GM04503 (cell line): ENCODE data around the gene USP24.
"Not testable (repeated sequence)": the region's sequence is repeated elsewhere in the genome, so short reads cannot be mapped to it uniquely, and the experiment has no call there.

Source experiments
- DNase-seq: peaks from one replicate; pipeline ENCODE4 v3.0.0-alpha.2; 2012; ENCODE audit warnings: low read depth

Gene USP24

DNA sequence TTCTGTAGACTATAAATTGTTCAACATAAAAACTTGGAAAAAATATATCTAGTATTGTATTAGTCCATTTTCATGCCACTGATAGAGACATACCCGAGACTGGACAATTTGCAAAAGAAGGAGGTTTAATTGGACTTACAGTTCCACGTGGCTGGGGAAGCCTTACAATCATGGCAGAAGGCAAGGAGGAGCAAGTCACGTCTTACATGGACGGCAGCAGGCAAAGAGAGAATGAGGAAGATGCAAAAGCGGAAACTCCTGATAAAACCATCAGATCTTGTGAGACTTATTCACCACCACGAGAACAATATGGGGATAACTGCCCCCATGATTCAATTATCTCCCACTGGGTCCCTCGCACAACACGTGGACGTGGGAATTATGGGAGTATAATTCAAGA lies 15.4 kb downstream of the USP24 start:
- DNase-seq = not testable (repeated sequence)

DNA sequence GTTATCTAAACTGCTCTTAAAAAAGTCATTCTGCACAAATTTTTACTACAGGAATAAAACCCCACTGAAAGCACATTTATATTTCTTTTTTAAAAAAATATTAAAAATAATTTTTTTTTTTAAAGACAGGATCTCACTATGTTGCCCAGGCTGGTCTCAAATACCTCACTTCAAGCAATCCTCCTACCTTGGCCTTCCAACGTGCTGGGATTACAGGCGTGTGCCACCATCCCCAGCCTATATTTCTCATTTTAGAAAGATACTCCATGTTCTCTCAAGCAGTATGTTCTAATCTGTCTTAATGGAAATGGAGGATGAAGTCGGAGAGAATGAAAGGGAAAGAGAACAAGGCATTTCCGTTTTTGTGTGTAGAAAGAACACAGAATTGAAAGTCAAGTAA lies 17.1 kb downstream of the USP24 start:
- no peak for DNase-seq

DNA sequence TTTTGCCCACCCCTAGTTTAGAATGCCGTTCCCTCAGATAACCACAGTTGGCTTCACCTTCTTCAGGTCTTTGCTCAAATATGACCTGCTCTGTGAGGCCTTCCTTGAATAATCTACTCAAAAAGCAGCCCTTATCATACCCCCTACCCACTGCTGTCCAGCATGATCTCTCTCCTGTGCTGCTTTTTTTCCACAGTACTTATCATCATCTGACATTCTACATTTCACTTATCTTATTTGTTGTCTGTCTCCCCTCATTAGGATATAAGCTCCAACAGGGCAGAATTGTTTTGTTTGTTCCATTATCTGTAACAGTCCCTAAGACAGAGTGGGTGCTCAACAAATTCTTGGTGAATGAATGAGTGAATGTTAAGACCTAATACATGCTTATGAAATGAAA lies 18.1 kb downstream of the USP24 start:
- no peak for DNase-seq

DNA sequence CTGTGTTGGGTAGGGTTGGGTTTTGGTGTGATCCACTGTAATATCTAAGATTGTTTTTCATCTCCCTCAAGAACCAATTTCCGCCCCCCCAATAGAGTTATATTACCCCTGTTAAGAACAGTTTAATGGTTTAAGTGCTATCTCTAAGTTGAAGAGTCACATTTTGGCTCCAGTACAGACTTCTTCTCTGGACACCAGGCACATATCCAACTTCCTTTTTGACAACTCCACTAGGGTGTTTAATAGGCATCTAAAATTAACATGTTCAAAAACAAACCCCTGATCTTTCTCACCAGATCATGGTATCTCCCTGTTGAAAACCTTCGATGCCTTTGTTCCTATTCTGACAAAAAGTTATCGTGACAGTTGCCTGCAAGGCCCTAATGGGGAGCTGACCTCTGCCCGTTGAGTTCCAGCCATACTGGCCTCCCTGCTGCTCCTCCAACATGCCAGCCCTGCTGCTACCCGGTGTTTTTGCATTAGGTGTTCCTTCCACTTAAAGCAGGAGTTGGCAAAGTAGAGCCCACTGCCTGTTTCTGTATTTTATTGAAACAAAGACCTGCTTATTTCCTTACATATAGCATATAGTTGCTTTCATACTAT lies 18.6 kb downstream of the USP24 start:
- no peak for DNase-seq

DNA sequence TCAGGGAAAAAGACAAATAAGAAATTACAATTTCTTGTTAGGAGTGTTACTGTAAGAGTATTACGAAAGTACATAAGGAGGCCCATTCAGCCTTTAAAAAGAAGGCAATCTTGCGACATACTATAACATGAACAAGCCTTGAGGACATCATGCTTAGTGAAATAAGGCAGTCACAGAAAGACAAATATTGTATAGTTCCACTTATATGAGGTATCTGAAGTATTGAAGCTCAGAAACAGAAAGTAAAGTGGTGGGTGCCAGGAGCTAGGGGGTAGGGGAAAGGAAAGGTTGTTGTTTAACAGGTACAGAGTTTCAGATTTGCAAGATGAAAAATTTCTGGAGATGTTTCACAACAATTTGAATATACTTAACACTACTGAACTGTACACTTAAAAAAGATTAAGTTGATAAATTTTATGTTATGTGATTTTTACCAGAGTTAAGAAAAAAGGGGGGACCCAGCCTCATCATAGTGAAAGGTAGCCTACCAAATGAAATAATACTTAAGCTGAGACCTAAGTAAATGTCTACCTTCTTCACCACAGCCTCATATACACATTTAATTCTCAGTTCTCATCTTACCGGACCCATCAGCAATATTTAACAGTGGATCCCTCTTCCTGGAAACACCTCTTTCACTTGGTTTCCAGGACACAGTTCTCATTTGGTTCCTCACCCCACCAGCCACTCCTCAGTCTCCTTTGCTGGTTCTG lies 19.5 kb downstream of the USP24 start:
- DNase-seq = peak; percentile 21

DNA sequence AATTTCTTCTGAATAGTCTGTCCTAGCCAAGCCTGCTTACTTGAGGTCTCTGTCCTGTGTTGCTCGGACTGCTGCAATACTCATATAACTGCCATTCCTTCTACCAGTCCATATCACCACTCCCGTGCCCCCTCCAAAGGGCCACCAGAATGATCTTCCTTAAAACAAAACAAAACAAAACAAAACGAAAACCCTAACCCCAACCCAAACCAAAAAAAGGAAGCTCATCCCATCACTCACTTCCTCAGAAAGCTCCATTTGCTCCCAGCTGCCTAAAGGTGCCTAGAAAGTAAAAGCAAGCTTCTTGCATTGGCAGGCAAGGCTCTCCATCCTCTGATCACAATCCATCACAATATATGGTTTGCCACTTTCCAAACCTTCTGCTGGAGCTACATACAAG lies 20.3 kb downstream of the USP24 start:
- no peak for DNase-seq

DNA sequence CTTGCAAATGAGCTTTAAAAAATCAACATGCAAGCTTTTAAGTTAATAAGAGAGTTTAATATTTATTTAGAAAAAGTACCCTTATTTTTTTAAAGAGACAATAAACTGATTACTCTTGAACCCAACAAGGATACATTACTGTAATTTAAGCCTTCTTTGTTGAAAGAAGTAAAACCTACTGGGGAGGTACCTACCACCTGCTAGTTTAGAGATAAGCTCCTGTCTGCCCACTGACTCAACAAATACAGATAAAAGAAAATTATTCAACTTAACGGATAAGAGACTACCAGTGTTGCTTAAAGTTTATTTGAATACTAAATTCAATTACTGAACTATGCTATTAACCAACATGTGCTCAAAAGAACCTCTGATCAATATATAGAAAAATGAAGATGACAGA lies 23.1 kb downstream of the USP24 start:
- DNase-seq = no peak

DNA sequence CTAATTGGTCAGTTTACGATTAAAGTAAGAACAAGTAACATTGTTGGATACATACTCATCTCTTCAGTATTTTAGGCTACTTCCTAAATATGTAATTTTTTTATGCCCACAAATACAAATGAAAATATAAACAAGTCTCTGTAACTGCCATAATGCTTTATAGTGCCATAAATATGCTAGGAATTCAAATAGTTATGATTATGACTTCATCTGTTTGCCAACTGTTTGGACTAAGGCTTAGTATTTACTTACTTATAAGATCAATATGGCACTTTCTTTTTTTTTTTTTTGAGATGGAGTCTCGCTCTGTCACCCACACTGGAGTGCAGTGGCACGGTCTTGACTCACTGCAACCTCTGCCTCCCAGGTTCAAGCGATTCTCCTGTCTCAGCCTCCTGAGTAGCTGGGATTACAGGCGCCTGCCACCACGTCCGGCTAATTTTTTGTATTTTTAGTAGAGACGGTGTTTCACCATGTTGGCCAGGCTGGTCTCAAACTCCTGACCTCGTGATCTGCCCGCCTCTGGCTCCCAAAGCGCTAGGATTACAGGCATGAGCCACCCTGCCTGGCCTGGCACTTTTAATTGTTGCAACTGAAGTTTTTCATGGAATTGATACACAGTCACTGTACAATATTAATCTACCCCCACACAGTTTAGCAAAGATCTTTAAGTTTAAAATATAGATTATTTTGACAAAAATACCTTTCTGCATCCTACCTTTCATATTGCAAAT lies 23.8 kb downstream of the USP24 start:
- peak; percentile 22 for DNase-seq

DNA sequence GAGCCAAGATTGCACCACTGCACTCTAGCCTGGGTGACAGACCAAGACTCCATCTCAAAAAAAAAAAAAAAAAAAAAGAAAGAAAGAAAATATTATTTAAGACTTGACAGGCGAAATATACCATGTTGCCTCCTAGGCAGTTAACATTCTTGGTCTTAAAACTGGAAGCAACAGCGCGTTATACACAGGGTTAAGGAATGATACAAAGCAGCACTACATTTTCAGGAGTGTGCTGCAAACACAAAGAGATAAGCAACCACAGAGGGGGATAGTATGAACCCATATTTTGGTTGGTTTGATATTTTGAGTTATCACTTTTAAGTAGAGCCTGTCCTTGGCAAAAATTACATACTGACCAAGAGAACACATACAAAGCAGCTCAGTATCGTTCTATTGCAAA lies 25.1 kb downstream of the USP24 start:
- DNase-seq = no peak

DNA sequence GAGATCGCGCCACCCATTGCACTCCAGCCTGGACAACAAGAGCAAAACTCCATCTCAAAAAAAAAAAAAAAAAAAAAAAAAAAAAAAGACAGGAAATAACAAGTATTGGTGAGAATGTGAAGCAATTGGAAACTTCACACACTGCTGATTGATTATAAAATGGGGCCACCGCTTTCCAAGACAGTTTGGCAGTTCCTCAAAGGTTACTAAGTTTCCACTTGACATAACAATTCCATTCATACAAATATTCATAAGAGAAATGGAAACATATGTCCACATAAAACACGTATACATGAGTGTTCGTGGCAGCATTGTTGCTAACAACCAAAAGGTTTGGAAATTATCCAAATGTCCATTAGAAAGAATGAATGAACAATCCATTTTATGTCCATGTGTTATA lies 26.3 kb downstream of the USP24 start:
- DNase-seq = no peak

DNA sequence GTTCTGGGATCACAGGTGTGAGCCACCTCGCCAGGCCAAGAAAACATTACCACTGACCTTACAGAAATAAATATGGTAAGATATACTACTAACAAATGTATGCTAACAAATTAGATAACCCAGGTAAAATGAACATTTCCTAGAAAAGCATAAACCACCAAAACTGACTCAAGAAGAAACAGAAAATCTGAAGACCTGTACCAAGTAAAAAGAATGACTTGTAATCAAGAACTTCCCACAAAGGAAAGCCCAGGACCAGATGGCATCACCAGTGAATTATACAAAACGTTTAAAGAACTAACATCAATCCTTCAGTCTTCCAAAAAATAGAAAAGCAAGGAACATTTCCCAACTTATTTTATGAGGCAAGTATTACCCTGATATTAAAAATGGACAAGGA lies 29.3 kb downstream of the USP24 start:
- no peak for DNase-seq

DNA sequence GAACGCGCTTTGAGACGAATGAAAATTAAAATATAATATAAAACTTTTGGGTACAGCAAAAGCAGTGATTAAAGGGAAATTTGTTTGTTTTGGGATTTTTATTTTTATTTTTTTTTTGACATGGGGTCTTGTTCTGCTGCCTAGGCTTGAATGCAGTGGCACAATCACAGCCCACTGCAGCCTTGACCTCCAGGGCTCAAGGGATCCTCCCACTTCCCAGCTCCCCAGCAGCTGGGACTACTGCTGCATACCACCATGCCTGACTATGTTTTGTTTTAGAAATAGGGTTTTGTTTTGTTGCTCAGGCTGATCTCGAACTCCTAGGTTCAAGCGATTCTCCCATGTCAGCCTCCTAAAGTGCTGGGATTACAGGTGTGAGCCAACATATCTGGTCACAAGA lies 30.3 kb downstream of the USP24 start:
- DNase-seq = no peak

DNA sequence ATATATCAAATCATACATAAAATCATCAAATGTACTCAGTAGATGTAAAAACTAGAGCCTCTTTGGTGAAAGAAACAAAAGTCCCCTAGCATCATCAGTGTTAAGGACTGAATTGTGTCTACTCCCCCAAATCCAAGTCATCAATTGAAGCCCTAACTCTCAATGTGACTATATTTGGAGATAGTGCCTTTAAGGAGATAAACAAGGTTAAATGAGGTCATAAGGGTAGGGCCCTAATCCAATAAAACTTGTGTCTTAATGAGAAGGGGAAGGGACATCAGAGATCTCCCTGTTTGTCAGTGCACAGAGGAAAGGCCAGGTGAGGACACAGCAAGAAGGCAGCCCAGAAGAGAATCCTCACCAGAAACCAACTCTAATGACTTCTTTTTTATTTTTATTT lies 33.5 kb downstream of the USP24 start:
- DNase-seq = no peak

DNA sequence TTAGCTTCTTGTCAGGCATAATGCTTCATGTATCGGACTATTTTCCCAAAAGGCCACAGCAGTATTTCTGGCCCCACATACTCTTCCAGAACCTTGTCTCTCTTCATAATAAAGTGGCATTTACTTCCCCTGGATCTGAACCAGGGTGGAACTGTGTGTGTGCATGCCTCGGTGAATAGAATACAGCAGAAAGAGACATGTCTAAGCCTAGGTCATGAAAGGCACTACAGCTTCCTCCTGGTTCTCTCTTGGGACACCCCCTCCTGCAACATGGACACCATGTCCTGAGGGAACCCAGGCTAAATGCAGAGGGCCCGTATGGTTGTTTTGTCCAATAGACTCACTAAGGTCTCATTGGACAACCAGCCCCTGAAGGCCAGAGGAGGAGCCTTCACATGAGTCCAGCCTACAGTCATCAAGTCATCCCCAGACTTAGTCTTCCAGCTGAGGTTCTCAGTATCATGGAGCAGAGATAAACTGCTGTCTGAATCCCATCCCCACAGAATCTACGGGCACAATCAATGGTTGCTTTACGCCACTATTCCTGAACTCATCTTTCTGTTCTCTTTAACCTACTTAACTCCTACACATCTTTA lies 35.0 kb downstream of the USP24 start:
- DNase-seq = no peak

DNA sequence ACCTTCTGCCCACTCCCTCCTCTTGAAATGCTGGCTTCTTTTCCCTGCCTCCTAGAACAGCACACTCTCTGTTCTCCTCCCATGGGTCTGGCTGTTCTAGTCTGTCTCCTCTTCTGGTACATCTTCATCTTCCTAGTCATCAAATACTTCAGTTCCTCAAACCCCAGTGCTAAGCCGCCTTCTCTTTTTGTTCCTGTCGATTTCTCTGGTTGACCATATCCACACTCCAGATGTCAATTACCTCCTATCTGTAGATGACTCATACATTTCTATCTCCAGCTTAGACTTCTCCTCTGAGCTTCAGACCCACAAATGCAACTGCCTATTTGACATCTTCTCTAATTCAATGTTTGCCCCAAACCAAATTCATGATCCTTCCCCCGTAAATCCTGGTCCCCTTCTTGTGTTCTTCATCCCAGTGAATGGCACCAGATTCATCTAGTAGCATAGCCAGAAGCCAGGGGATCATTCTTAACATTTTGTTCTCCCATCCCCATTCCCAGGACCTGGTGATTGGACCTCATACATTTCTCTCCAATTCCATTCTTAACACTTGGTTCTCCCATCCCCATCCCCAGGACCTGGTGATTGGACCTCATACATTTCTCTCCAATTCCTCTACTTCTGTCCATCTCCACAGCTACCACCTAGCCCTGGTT lies 35.9 kb downstream of the USP24 start:
- DNase-seq = no peak

DNA sequence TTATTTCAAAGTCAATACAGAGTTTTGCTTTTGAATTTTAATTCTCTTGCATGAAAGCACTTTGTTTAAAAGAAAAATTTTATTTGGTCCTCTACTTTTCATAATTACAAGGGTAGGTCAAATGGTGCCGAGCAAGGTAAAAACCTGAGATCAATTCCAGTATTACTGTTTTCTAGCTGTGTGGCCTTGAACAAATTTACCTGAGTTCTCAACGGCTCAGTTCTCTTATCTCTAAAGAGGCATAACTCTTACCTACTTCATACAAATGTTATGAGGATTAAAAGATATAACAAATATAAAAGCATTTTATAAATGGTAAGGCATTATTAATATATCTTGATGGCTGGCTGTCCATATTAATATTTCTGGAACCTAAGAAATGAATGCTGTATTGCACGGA lies 42.5 kb downstream of the USP24 start:
- no peak for DNase-seq

DNA sequence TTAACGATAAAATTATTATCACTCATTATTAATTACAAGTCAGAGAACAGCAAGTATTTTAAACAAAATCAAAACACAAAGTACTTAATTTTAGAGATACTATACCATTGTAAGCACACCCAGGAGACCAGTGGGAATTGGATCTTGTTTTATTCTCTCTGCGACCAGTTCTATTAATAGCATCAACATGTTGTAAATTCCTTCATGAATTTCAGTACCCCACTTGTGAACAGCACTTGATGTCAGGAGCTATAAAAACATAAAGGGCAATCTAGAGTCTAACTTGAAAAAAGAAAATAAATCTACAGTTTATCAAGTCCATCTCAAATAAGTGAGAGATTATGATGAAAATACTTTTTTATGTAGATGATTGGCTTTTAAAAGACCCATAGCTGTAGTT lies 42.9 kb downstream of the USP24 start:
- no peak for DNase-seq

DNA sequence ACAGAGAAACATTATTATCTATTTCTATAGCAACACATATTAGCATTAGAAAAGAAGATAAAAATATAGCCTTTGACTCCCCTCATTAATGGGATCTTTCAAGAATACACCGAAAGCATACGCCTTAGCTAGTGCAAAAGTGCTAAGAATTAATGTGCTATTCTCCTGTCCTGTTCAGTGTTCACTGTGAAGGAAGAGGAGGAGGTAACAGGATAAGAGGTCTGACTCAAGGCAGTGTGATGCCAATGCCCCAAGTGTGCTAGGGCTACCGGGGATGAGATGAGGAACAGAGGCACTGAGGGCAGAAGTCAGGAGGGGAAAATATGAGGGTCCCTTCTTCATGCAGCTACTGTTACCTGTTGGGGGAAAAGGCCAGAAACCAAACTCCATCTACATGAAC lies 43.5 kb downstream of the USP24 start:
- no peak for DNase-seq

DNA sequence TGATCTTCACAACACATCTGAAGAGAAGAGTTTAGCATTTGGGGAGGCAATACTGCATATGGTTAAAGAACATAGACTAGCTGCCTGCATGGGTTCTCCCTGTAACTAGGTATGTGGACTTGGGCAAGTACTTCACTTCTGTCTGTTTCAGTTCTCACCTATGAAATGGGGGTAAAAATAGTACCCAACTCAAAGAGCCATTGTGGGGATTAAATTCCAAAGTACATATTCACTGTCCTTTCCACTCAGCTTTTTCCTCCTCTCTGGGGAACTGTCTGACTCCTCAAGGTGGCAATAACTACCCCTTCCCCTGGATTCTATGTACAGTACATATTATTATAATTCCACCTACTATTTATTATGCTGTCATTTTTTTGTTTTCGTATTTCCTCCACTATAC lies 44.7 kb downstream of the USP24 start:
- no peak for DNase-seq

DNA sequence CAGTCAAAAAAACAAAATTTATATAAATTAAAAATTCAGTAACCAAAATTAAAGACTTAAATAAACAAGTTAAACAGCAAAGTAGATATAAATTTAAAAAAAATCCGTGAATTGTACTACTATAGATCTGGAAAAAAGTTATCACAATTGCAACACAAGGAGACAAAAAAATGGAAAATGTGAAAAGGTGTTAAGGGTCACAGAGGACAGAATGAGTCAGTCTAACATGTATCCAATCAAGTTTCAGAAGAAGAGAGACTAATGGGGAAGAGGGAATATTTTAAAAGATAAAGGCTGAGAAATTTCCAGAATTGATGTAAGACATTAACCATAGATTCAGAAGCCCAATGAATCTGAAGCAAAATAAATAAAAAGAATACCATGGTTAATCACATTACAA lies 46.0 kb downstream of the USP24 start:
- DNase-seq = no peak

DNA sequence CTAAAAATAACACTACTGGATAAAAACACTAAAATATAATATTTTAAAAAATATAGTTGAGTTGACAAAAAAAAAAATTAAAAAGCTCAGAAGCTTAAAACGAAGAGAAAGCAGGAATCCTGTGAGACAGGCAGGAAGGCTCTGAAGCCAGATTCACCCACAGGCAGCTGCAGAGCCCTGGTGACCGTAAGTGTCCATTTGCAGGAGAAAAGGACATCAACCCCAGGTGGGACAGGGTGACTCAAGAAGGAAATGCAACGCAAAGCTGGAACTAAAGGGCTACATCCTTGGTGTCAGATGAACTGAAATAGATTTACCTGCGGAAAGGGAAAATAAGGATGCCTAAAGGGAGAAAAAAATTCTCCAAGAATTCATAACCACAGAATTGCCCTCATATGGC lies 46.8 kb downstream of the USP24 start:
- no peak for DNase-seq

DNA sequence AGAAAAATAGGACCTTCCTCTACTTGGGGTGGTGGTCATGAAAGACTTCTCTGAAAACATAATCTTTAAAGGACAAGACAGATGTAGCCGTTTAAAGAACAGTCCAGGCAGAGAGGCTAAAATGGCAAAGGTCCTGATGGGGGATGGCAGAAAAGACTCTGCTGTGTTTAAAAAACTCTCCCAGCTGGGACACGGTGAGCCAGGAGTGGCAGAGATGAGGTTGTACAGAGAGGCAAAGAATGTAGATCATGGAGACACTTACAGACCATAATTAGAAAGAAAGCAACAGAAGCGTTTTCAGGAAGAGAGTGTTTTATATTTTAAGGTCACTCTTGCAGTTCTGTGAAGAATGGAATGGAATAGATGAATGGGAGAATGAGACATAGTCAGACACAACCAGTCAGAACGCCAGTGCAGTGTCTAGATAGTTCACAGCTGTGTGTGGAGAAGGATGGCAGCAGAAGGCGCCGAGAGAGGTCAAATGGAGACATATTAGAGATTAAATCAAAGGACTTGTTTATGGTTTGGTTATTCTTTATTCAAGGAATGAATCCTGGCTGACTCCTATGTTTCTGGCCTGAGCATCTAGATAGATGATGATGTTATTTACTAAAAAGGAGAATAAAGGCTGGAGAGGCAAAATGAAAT lies 47.8 kb downstream of the USP24 start:
- no peak for DNase-seq
